Stimulated activated naive B cell treated with anti-CD40 and anti-IgM and Interleukin-4, amounts not matched to agents 10 μg/mL and 1 μg/mL and 100 μg/mL, for 72 hours (primary cell): ENCODE data around the gene ACOXL.

Experiments
- ATAC-seq, 2 donors: fragments of 150-1000 bp; cut with Tn5 transposase; replicated peaks; 2 replicates each; pipeline ENCODE4 v1.10.0; 2021; ENCODE audit warnings: moderate library complexity in 1 of 2
- DNase-seq: peaks from one replicate; pipeline ENCODE4 v3.0.0; 2021
- H3K27ac Mint-ChIP-seq: one replicate; pipeline ENCODE4 v1.8.0; 2022; ENCODE audit warnings: mild to moderate bottlenecking, mixed read lengths
- H3K27me3 Mint-ChIP-seq, 2 donors: one replicate each; pipeline ENCODE4 v1.8.0; 2022; ENCODE audit warnings: mixed read lengths in 2 of 2
- H3K36me3 Mint-ChIP-seq, 2 donors: one replicate each; pipeline ENCODE4 v1.8.0; 2022; ENCODE audit warnings: mixed read lengths in 2 of 2, mild to moderate bottlenecking in 1 of 2
- H3K4me1 Mint-ChIP-seq, 2 donors: one replicate each; pipeline ENCODE4 v1.8.0; 2022; ENCODE audit warnings: mixed read lengths in 2 of 2, mild to moderate bottlenecking in 1 of 2
- H3K4me3 Mint-ChIP-seq, 2 donors: one replicate each; pipeline ENCODE4 v1.8.0; 2022; ENCODE audit warnings: mild to moderate bottlenecking in 2 of 2, mixed read lengths in 2 of 2, moderate library complexity in 1 of 2
- H3K9me3 Mint-ChIP-seq, 2 donors: one replicate each; pipeline ENCODE4 v1.8.0; 2022; ENCODE audit warnings: mixed read lengths in 2 of 2, mild to moderate bottlenecking in 1 of 2

Gene ACOXL

DNA sequence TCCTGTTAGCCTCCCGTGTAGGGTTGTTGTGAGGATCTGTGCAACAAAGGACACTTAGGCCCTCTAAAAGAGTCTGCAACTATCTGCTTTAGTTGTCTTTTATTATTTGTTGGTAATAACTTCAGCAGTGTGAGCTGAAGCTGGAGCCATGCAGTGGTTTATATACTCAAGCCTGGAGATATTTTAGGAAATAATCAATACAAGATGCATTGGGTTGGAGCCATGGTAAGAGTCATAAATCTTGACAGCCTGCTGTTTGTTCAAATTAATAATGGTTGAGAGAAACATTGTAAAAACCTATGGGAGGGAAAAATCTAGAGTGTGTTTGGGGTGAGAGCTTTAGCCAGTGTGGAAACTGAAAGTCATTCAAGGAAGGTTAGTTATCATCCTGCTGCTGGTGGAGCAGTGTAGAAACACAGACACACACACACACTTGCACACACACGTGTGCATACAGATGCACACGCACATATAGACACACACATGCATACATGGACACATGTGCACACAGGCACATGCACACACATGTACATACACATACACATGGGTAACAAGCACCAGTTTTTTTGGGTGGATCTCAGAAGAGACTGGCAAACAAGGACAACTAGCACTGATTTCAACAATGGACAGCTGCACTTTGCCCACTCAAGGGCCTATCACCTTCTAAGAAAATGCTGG, 51.0 kb downstream of the ACOXL start:
- H3K9me3 Mint-ChIP-seq = peaks cover 5% of the 10 kb centered on the region in 2 donors
- no peak for ATAC-seq

DNA sequence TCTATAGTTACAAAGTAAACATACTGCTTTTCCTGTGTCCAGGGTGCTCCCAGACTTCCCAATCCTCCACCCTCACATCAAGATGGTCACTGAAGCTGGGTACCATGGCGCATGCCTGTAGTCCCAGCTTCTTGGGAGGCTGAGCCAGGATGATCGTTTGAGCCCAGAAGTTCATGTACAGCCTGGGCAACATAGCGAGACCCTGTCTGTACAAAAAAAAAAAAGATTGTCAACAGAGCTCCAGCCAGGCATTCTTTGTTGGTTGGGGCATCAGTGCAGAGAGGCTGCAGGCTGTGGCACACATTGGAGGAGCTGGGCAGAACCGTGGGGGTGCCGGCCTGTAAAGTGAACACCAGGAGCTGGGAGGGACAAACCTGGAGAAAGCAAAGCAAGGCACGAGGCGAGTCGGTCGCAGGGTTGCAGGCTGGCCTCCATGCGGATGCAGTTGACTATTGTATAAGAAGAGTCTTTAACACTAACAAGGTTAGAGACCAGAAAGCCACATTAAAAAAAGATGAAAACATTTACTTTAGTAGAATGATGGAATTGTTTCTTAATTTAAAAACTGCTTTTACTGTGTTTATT, 51.8 kb downstream of the ACOXL start:
- H3K4me1 Mint-ChIP-seq = no peaks in the 10 kb centered on the region
- no peak for DNase-seq
- H3K27me3 Mint-ChIP-seq = peaks cover 40 to 43% of the 10 kb centered on the region in 2 donors
- no peak overlapping the region for H3K4me3 Mint-ChIP-seq
- peaks cover 5% of the 10 kb centered on the region in 2 donors for H3K9me3 Mint-ChIP-seq
- H3K36me3 Mint-ChIP-seq = no peaks in the 10 kb centered on the region
- no peak overlapping the region for H3K27ac Mint-ChIP-seq
- ATAC-seq = no peak

More for the DNA sequence above, 51.0 kb downstream of the ACOXL start:
- H3K36me3 Mint-ChIP-seq = no peaks in the 10 kb centered on the region
- no peak for DNase-seq
- no peak overlapping the region for H3K27ac Mint-ChIP-seq
- H3K27me3 Mint-ChIP-seq = peaks cover 47 to 48% of the 10 kb centered on the region in 2 donors
- no peaks in the 10 kb centered on the region for H3K4me1 Mint-ChIP-seq
- H3K4me3 Mint-ChIP-seq = no peak overlapping the region

DNA sequence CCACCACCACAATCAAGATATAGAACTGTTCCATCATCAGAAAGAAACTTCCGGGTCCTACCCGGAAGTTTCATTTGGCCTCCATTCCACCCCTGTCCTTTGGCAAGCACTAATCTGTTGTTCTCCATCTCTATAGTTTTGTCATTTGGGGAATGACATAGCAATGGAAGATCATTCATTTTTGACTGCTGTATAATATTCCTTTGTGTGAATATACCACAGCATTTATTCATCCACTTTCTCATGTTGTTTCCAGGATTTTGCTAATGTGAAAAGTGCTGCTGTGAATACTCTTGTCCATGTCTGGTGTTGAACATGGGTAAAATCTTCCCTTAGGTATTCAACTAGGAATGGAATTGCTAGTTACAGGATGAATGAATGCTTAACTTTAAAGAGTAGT, 53.1 kb downstream of the ACOXL start:
- ATAC-seq (no peak), DNase-seq (no peak)
- no peaks in the 10 kb centered on the region for H3K36me3 Mint-ChIP-seq
- H3K27ac Mint-ChIP-seq = no peak overlapping the region
- no peak overlapping the region for H3K4me3 Mint-ChIP-seq
- H3K9me3 Mint-ChIP-seq = peaks cover 5% of the 10 kb centered on the region in 2 donors
- H3K27me3 Mint-ChIP-seq = peaks cover 38 to 41% of the 10 kb centered on the region in 2 donors
- no peaks in the 10 kb centered on the region for H3K4me1 Mint-ChIP-seq

DNA sequence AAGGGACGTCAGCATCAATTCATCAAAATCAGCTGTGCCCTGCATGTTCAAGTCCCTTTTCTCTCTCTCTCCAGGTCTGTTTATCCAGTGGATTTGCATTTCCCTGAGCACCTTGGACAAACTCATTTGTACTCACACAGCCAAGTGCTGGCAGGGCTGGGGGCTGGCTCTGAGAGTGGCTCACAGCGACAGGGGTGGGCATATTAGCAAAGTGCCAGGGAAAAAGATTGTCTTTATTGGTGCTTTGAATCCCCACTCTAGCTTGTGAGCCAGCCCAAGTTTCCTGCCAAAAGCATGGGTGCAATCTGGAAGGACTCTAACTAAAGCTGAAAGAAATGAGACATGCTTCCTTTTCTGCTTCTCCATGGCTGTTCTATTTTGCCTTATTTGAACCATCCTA, 56.6 kb downstream of the ACOXL start:
- Mint-ChIP-seq H3K4me1 (no peaks in the 10 kb centered on the region), H3K27ac (no peak overlapping the region), H3K4me3 (no peak overlapping the region), H3K27me3 (peaks cover 51 to 67% of the 10 kb centered on the region in 2 donors), H3K36me3 (no peaks in the 10 kb centered on the region), H3K9me3 (peaks cover 5% of the 10 kb centered on the region in 2 donors)
- DNase-seq = no peak
- ATAC-seq = no peak

DNA sequence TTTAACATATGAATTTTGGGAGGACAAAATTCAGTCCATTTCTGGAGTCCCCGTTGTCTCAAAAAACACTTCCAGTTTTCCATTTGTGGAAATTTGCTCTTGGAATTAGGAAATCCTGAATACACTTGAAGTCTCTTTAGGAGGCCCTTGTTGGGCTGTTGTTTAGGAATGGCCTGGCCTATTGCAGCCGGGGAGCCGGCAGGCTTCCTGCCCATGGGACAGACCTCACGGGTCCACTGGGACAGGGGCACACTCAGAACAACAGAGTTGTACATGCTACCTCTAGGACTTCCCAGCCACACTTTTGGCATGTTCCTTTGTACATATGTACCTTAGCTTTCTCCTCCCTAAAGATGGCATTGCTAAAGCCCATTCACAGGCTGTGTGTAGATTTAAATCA, 57.3 kb downstream of the ACOXL start:
- Mint-ChIP-seq H3K27ac (no peak overlapping the region), H3K4me3 (no peak overlapping the region), H3K4me1 (no peaks in the 10 kb centered on the region), H3K9me3 (peaks cover 5% of the 10 kb centered on the region in 2 donors), H3K36me3 (no peaks in the 10 kb centered on the region), H3K27me3 (peaks cover 52 to 74% of the 10 kb centered on the region in 2 donors)
- ATAC-seq (no peak), DNase-seq (no peak)

DNA sequence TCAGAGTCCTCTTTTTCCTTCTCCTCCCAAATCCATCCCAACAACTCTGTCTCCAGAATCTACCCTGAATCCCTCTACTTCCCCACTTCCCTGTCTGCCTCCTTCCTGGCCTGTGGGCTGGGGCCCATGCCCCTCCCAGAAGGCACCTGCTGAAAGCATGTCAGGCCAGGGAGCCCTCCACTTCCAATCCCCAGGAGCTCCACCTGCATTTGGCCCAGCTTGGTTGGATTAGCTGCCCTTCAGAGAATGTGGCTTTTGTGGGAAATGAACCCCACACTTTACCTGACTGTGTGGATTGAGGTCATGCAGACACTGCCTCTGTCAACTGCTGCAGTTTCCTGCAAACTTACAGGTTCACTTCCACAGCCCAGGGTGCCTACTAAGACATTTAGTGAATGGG, 58.5 kb downstream of the ACOXL start:
- Mint-ChIP-seq H3K27me3 (peaks cover 53 to 78% of the 10 kb centered on the region in 2 donors), H3K27ac (no peak overlapping the region), H3K9me3 (peaks cover 0 to 1% of the 10 kb centered on the region in 2 donors), H3K36me3 (no peaks in the 10 kb centered on the region), H3K4me3 (no peak overlapping the region), H3K4me1 (no peaks in the 10 kb centered on the region)
- DNase-seq = no peak
- no peak for ATAC-seq

DNA sequence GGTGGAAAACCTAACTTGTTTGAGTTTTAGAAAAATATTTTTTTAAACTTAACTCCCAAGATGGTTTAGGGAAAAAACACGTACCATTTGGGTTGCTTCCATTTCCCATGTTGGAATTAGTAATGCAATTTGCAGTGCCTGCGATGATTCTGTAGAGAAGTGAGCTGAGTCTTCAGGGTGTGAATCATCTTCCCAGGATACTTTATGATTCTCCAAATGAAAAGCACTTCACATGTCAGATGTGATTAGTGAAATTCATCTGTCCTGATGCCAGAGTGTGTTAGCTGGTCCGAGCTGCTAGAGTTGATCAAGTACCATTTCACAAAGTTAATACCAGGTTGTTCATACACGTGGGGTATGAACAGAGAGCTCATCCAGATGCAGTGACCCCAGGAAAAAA, 59.1 kb downstream of the ACOXL start:
- Mint-ChIP-seq H3K27ac (no peak overlapping the region), H3K4me1 (peaks cover 0 to 1% of the 10 kb centered on the region in 2 donors), H3K36me3 (no peaks in the 10 kb centered on the region), H3K9me3 (no peaks in the 10 kb centered on the region), H3K27me3 (peaks cover 53 to 78% of the 10 kb centered on the region in 2 donors), H3K4me3 (no peak overlapping the region)
- no peak for ATAC-seq
- no peak for DNase-seq

DNA sequence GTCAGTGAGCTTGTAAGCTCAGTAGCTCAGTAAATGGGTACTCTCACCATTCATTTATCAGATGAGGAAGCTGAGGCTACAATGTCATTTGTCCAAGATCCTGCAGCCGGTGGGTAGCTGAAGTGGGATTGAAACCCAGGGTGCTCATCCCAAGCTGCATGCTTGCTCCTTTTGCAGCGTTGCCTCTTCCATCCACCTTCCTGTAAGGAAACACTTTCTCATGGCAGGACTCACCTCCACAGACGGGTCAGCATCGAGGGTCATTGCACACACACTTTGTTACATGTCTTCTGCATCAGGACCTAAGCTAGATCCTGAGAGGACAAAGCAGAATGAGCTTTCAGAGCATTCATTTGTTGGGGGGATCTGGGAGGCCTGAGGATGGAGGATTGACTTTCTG, 60.7 kb downstream of the ACOXL start:
- Mint-ChIP-seq H3K9me3 (no peaks in the 10 kb centered on the region), H3K4me3 (no peak overlapping the region), H3K27ac (no peak overlapping the region), H3K36me3 (no peaks in the 10 kb centered on the region), H3K27me3 (peaks cover 58 to 80% of the 10 kb centered on the region in 2 donors), H3K4me1 (peaks cover 0 to 1% of the 10 kb centered on the region in 2 donors)
- no peak for DNase-seq
- ATAC-seq = no peak

DNA sequence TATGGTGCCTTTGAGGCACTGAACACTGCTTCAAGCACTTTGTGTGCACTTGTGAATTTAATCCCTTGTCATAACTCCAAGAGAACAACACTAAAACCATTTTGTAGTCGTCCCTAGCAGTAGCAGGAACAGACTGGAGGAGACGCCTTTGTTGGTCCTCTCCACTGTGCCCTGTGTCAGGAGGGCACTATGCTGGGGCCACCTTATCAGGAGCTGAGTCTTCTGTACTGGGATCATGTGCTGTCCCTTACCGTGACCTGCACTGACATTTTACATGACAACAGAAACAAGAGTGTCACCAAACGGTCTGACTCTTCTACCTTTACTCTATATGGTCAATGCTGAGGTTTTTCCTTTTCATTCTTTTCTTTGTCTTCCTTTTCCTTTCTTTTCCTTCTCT, 62.0 kb downstream of the ACOXL start:
- H3K36me3 Mint-ChIP-seq = no peaks in the 10 kb centered on the region
- ATAC-seq (no peak), DNase-seq (no peak)
- no peaks in the 10 kb centered on the region for H3K9me3 Mint-ChIP-seq
- H3K4me3 Mint-ChIP-seq = no peak overlapping the region
- H3K27me3 Mint-ChIP-seq = peaks cover 69 to 89% of the 10 kb centered on the region in 2 donors
- H3K4me1 Mint-ChIP-seq = peaks cover 0 to 1% of the 10 kb centered on the region in 2 donors
- no peak overlapping the region for H3K27ac Mint-ChIP-seq

DNA sequence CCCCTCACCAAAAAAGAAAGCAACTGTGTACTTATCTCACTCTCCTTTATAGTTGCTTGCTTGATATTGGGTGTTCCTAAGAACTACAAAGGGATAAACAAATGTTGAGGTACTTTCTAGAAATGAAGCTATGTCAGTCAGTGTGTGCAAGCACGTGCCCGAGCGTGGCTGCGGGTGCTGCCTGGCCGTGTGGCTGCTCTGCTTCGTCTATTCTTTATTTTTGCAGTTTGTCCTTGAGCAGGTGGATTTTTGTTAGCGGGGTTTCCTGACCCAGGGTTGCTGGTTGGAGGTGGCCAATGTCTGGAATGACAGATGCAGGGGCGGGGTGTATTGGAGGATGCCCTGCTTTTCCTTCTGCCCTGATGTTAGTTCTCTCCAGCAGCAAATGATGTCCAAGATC, 62.6 kb downstream of the ACOXL start:
- Mint-ChIP-seq H3K4me3 (no peak overlapping the region), H3K4me1 (peaks cover 0 to 1% of the 10 kb centered on the region in 2 donors), H3K9me3 (no peaks in the 10 kb centered on the region), H3K27me3 (peaks cover 74 to 95% of the 10 kb centered on the region in 2 donors), H3K36me3 (no peaks in the 10 kb centered on the region), H3K27ac (no peak overlapping the region)
- DNase-seq = no peak
- ATAC-seq = no peak

DNA sequence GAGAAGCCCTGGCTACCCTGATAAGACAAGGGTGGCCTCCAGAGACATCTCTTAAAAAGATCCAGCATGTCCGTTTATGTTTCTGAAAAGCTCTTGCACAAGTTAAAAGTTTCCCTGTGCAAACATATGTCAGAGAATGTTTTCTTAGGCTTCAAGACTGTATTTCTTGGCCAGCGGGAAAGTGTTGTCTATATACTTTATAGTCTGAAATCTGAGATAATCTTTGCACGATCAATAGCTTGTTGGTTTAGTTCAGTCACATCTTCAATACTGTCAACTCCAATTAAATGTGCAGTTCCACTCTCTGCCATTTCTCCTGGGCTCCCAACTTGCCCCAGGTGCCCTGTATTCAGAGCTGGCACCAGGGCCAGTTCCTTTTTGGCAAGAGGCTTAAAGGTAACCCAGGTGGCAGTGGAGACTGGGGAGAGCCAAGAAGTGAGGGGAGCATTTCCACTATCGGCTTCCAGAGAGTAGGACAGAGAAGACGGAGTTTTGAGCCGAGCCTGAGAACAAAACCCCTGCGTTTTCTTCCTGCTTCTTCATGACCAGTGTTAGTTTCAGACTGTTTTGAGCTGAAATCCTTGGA, 64.4 kb downstream of the ACOXL start:
- DNase-seq (no peak), ATAC-seq (no peak)
- Mint-ChIP-seq H3K4me3 (no peak overlapping the region), H3K27ac (no peak overlapping the region), H3K4me1 (peaks cover 0 to 5% of the 10 kb centered on the region in 2 donors), H3K36me3 (no peaks in the 10 kb centered on the region), H3K9me3 (no peaks in the 10 kb centered on the region), H3K27me3 (peaks cover 79 to 96% of the 10 kb centered on the region in 2 donors)

DNA sequence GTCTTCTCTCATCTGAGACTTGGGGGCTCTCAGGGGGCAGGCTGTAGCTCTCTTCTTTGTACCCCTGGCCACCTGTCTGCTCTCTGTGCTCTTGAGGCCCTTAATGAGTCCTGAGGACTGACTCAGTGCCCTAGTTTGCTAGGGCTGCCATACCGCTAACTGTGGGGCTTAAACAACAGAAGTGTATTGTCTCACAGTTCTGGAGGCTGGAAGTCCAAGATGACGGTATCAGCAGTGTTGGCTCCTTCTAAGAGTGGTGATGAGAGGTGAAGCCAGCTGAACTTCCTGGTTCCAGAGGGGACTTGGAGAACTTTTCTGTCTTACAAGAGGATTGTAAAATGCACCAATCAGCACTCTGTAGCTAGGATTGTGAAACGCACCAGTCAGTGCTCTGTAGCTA, 67.0 kb downstream of the ACOXL start:
- peaks cover 5 to 9% of the 10 kb centered on the region in 2 donors for H3K4me1 Mint-ChIP-seq
- H3K36me3 Mint-ChIP-seq = no peaks in the 10 kb centered on the region
- peaks cover 75 to 85% of the 10 kb centered on the region in 2 donors for H3K27me3 Mint-ChIP-seq
- DNase-seq (no peak), ATAC-seq (no peak)
- H3K4me3 Mint-ChIP-seq = no peak overlapping the region
- H3K9me3 Mint-ChIP-seq = peaks cover 1 to 2% of the 10 kb centered on the region in 2 donors
- H3K27ac Mint-ChIP-seq = no peak overlapping the region

DNA sequence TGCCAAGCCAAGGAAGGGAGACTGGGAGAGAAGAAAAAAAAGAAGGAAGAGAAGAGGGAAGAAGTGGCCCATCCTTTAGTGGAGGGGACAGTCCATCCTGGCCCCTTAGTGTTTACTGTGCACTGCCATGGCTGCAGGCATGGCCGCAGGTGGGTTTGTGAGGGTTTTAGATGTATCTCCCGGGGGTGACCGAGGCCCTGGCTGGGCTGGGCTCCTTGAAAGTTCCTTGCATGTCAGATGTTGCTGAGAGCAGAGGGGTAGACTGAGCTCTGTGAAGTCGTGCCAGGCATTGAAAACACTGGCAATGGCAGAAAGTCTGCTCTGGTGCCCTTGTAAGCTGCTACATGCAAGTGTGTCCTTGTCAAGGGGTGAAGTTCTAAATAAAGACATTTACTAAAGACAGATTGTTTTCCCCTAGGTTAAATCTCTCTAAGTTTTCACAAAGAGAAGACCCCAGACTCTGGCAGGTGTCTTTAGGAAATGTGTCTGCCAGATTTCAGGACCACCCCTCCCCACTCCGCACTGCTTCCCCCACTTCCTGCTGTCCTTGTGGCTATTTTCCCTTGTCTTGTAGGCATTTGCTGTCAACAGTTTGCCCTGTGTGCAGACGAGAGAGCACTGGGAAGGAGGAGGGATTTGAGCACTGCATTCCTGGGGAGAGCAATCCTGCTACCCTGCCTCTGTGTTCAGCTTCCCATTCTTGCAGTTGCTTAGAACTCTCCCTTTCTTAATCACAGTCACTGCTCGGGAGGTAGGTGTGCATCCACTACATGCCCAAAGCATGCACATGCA, 68.4 kb downstream of the ACOXL start:
- Mint-ChIP-seq H3K9me3 (peaks cover 3 to 8% of the 10 kb centered on the region in 2 donors), H3K27me3 (peaks cover 64 to 73% of the 10 kb centered on the region in 2 donors), H3K4me3 (no peak overlapping the region), H3K4me1 (peaks cover 19 to 23% of the 10 kb centered on the region in 2 donors), H3K27ac (no peak overlapping the region), H3K36me3 (peaks cover 1 to 3% of the 10 kb centered on the region in 2 donors)
- DNase-seq (no peak), ATAC-seq (no peak)

DNA sequence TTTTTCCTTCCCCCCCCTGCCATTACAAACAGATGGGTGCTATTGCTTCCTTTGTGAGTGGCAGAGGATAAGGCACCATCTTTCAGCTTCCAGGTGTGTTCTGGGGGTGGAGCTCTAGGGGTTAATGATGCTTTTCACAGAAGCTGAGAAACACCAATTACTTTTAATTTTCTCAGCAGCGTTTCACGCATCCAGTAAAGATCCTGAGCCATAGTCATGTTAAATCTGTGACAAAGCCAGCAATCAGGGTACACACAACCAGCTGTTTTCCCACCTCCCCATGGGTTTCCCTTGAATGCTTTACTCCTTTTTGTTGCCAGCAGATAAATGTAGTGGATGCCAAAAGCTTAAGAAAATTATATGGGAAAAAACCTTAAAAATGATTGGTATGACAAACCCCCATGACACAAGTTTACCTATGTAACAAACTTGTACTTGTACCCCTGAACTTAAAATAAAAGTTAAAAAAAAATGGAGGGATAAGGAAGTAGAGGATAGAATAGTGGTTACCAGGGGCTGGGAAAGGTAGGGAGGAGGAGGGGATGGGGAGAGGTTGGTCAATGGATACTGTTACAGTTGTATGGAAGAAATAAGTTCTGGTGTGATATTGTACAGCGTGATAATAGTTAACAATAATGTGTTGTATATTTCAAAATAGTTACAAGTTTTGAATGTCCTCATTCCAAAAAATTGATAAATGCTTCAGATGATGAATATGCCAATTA, 70.0 kb downstream of the ACOXL start:
- Mint-ChIP-seq H3K4me1 (peaks cover 34 to 35% of the 10 kb centered on the region in 2 donors), H3K36me3 (peaks cover 1 to 3% of the 10 kb centered on the region in 2 donors), H3K4me3 (no peak overlapping the region), H3K27me3 (peaks cover 52 to 68% of the 10 kb centered on the region in 2 donors), H3K27ac (no peak overlapping the region), H3K9me3 (peaks cover 3 to 8% of the 10 kb centered on the region in 2 donors)
- ATAC-seq = no peak
- no peak for DNase-seq
